CD14-positive monocyte (primary cell): ENCODE measurements around the gene SYS1. TPM values are rescaled to one million over a fixed set of nuclear protein-coding genes. Genes with fewer than 3 reads are reported as not detected.

Experiments
- DNase-seq, 3 donors: peaks; one replicate each; pipeline ENCODE4 v3.0.0-alpha.2; 2011 to 2022
- H2AFZ ChIP-seq: 2 replicates; pipeline ENCODE4 v1.6.0; 2012; ENCODE audit warnings: mild to moderate bottlenecking, low read depth, low read length, inconsistent platforms; ENCODE audit not compliant: insufficient read depth, poor library complexity, severe bottlenecking
- H3K27ac ChIP-seq, 2 donors: 1 replicate in 1 of 2; 2 replicates in 1 of 2; pipeline ENCODE4 v1.5.1; 2012 to 2013; ENCODE audit warnings: low read length in 2 of 2, control low read depth in 1 of 2, inconsistent platforms in 1 of 2, low read depth in 1 of 2, mild to moderate bottlenecking in 1 of 2
- H3K27me3 ChIP-seq, 2 donors: one replicate each; pipeline versions ENCODE4 v1.6.0 to v1.6.1; 2011 to 2013; ENCODE audit warnings: low read length in 2 of 2; ENCODE audit not compliant: control insufficient read depth in 2 of 2, insufficient read depth in 2 of 2
- H3K36me3 ChIP-seq, 2 donors: replicated peaks in 1 of 2; 1 replicate in 1 of 2; 2 replicates in 1 of 2; pipeline versions ENCODE4 v1.5.1 to v1.6.1; 2012 to 2013; ENCODE audit warnings: low read length in 2 of 2, control low read depth in 1 of 2, inconsistent platforms in 1 of 2, mild to moderate bottlenecking in 1 of 2; ENCODE audit not compliant: insufficient read depth in 2 of 2, control insufficient read depth in 1 of 2
- H3K4me1 ChIP-seq, 2 donors: 1 replicate in 1 of 2; 2 replicates in 1 of 2; pipeline versions ENCODE4 v1.5.1 to v1.6.1; 2012 to 2013; ENCODE audit warnings: low read length in 2 of 2, control low read depth in 1 of 2, inconsistent platforms in 1 of 2, mild to moderate bottlenecking in 1 of 2, moderate library complexity in 1 of 2; ENCODE audit not compliant: insufficient read depth in 2 of 2, control insufficient read depth in 1 of 2
- H3K4me2 ChIP-seq: replicated peaks from 2 replicates; pipeline ENCODE3; 2012; ENCODE audit warnings: low read length, moderate library complexity, mild to moderate bottlenecking; ENCODE audit not compliant: poor library complexity, severe bottlenecking; ENCODE audit errors: extremely low read depth
- H3K4me3 ChIP-seq, 3 experiments: fragments of 200-600 bp in 1 of 3; sonication (generic) in 1 of 3; replicated peaks in 1 of 3; 1 replicate in 2 of 3; 2 replicates in 1 of 3; pipeline ENCODE4 v1.5.1; 2011 to 2013; ENCODE audit warnings: low read length in 3 of 3, mild to moderate bottlenecking in 3 of 3, control low read depth in 2 of 3, low read depth in 2 of 3, inconsistent platforms in 1 of 3, moderate library complexity in 1 of 3
- H3K79me2 ChIP-seq: 2 replicates; pipeline ENCODE4 v1.6.0; 2012; ENCODE audit warnings: mild to moderate bottlenecking, control low read depth, inconsistent platforms, low read length, moderate library complexity; ENCODE audit not compliant: insufficient read depth
- H3K9ac ChIP-seq: 2 replicates; pipeline ENCODE4 v1.6.0; 2017; ENCODE audit warnings: low read length, mild to moderate bottlenecking; ENCODE audit not compliant: insufficient read depth, poor library complexity, severe bottlenecking
- H3K9me3 ChIP-seq, 2 donors: replicated peaks in 1 of 2; 1 replicate in 1 of 2; 2 replicates in 1 of 2; pipeline versions ENCODE4 v1.5.1 to v1.6.1; 2012 to 2013; ENCODE audit warnings: low read length in 2 of 2, control low read depth in 1 of 2; ENCODE audit not compliant: control insufficient read depth in 1 of 2, insufficient read depth in 1 of 2
- H4K20me1 ChIP-seq: 2 replicates; pipeline ENCODE4 v1.6.0; 2012; ENCODE audit warnings: mild to moderate bottlenecking, low read length, control low read depth, moderate library complexity; ENCODE audit not compliant: insufficient read depth
- H3K27ac Mint-ChIP-seq, 7 donors: one replicate each; pipeline ENCODE4 v1.8.0; 2020; ENCODE audit warnings: mild to moderate bottlenecking in 7 of 7, mixed read lengths in 7 of 7, moderate library complexity in 6 of 7, inconsistent platforms in 2 of 7
- H3K27me3 Mint-ChIP-seq, 3 donors: one replicate each; pipeline ENCODE4 v1.8.0; 2021 to 2022; ENCODE audit warnings: low read depth in 3 of 3, mild to moderate bottlenecking in 3 of 3, mixed read lengths in 3 of 3, moderate library complexity in 3 of 3, inconsistent platforms in 1 of 3
- H3K36me3 Mint-ChIP-seq, 2 donors: one replicate each; pipeline ENCODE4 v1.8.0; 2020; ENCODE audit warnings: mixed read lengths in 2 of 2, inconsistent platforms in 1 of 2, mild to moderate bottlenecking in 1 of 2
- H3K4me1 Mint-ChIP-seq: one replicate; pipeline ENCODE4 v1.8.0; 2020; ENCODE audit warnings: mild to moderate bottlenecking, mixed read lengths
- H3K4me3 Mint-ChIP-seq, 2 donors: one replicate each; pipeline ENCODE4 v1.8.0; 2020; ENCODE audit warnings: mild to moderate bottlenecking in 2 of 2, mixed read lengths in 2 of 2, moderate library complexity in 1 of 2
- H3K9me3 Mint-ChIP-seq, 7 donors: one replicate each; pipeline ENCODE4 v1.8.0; 2020 to 2022; ENCODE audit warnings: mixed read lengths in 7 of 7, mild to moderate bottlenecking in 6 of 7, moderate library complexity in 6 of 7, inconsistent platforms in 2 of 7
- WGBS: methylation state at CpG from one replicate; pipeline ENCODE4 v1.1.5; 2013; ENCODE audit warnings: missing lambda C conversion rate; ENCODE audit not compliant: insufficient coverage; 5-methylcytosine and 5-hydroxymethylcytosine counted together
- intact Hi-C, 2 donors: fragments of 100-400 bp; cut with micrococcal nuclease; formaldehyde crosslinking; loops; one replicate each; pipeline versions ENCODE4 v1.15.0 to v1.15.1; 2023
- polyA plus RNA-seq, 3 donors: library from polyadenylated mRNA; depleted of rRNA in 1 of 3; unstranded in 2 of 3; stranded (reverse) in 1 of 3; fragments of 300-500 nt in 2 of 3; fragments of >200 nt in 1 of 3; fragmentation: Illumina TruSeq in 2 of 3; gene quantifications; 1 replicate in 2 of 3; 2 replicates in 1 of 3; pipeline ENCODE4 v1.2.3, GENCODE V29; 2012 to 2021
- TF ChIP-seq, protein P1 (sequence below): fragments of 200-600 bp; IDR thresholded peaks from one replicate; pipeline ENCODE4 v1.8.0; 2022; ENCODE audit warnings: antibody characterized with exemption, mild to moderate bottlenecking

The SYS1 gene
- polyA plus RNA-seq, 3 donors: 16.8 to 23.1 (median 22.1) TPM

DNA sequence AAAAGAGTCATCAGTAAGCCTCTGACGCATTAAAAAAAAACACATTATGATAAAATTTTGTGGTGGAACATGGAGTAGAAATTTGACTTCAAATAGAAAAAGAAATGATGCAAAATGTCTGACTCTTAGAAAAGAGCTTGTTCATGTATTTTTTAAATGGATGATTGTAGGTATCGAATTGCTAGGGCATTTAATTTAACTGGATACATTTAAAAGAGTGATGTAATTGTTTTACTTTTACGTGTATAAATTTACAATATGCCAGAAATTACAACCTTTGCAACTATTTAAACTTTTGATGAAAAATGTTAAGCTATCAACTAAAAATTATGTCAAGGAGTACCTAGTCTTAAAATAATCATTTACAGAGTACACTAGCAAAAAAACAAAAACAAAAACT lies 10.2 kb upstream of the SYS1 start:
- Mint-ChIP-seq H3K4me3 (no peak overlapping the region), H3K36me3 (no peaks in the 10 kb centered on the region), H3K9me3 (no peaks in the 10 kb centered on the region), H3K27me3 (peaks cover 3 to 13% (median 6%) of the 10 kb centered on the region in 3 donors), H3K27ac (no peak overlapping the region), H3K4me1 (peaks cover 14% of the 10 kb centered on the region)
- Histone ChIP-seq H4K20me1 (no peaks in the 10 kb centered on the region), H3K4me3 (no peak overlapping the region), H3K79me2 (peaks cover under 1% of the 10 kb centered on the region), H3K27ac (no peak overlapping the region), H2AFZ (no peak overlapping the region), H3K36me3 (no peaks in the 10 kb centered on the region), H3K9me3 (no peaks in the 10 kb centered on the region), H3K9ac (no peak overlapping the region), H3K27me3 (no peaks in the 10 kb centered on the region), H3K4me1 (peaks cover 6 to 9% of the 10 kb centered on the region in 2 donors), H3K4me2 (no peak overlapping the region)
- no peak for DNase-seq
- TF ChIP-seq, protein P1, sequence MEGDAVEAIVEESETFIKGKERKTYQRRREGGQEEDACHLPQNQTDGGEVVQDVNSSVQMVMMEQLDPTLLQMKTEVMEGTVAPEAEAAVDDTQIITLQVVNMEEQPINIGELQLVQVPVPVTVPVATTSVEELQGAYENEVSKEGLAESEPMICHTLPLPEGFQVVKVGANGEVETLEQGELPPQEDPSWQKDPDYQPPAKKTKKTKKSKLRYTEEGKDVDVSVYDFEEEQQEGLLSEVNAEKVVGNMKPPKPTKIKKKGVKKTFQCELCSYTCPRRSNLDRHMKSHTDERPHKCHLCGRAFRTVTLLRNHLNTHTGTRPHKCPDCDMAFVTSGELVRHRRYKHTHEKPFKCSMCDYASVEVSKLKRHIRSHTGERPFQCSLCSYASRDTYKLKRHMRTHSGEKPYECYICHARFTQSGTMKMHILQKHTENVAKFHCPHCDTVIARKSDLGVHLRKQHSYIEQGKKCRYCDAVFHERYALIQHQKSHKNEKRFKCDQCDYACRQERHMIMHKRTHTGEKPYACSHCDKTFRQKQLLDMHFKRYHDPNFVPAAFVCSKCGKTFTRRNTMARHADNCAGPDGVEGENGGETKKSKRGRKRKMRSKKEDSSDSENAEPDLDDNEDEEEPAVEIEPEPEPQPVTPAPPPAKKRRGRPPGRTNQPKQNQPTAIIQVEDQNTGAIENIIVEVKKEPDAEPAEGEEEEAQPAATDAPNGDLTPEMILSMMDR: no peak
- intact Hi-C loops: no loop called here
- WGBS: no CpG with 5 or more reads among the region's 3 CpGs

DNA sequence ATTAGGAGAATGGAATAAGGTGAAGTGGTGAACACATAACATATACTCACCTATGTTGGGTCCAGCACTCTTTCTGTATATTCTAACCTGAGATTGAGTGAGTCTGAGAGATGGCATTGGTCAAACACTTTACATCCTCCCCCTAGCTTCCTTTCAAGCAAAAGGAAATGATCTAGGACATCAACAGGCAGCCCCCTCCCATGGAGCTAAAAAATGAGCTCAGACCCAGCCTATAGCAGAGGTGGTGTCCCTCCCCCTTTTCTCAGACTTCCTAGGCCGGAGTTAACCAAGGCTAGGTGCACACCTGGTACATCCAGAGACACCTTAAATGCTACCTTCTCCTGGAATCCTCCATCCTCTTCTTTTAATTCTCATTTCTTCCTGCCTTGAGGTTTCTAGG lies 9.2 kb upstream of the SYS1 start:
- DNase-seq: no peak
- 100% methylated on average over 1 of the region's 1 CpG for WGBS
- H3K9me3 ChIP-seq: no peaks in the 10 kb centered on the region
- no peak overlapping the region for H3K4me3 ChIP-seq
- H3K4me1 Mint-ChIP-seq: peaks cover 16% of the 10 kb centered on the region
- H3K27ac Mint-ChIP-seq: no peak overlapping the region
- H3K36me3 ChIP-seq: no peaks in the 10 kb centered on the region
- H3K4me1 ChIP-seq: peaks cover 8 to 13% of the 10 kb centered on the region in 2 donors
- no peak overlapping the region for H3K4me2 ChIP-seq
- H3K4me3 Mint-ChIP-seq: no peak overlapping the region
- H4K20me1 ChIP-seq: no peaks in the 10 kb centered on the region
- H3K9me3 Mint-ChIP-seq: no peaks in the 10 kb centered on the region
- no peak overlapping the region for H2AFZ ChIP-seq
- no peaks in the 10 kb centered on the region for H3K27me3 ChIP-seq
- no peaks in the 10 kb centered on the region for H3K79me2 ChIP-seq
- TF ChIP-seq, protein P1: no peak
- H3K27ac ChIP-seq: no peak overlapping the region
- H3K27me3 Mint-ChIP-seq: peaks cover 3 to 6% (median 4%) of the 10 kb centered on the region in 3 donors
- intact Hi-C loops: no loop called here
- no peak overlapping the region for H3K9ac ChIP-seq
- no peaks in the 10 kb centered on the region for H3K36me3 Mint-ChIP-seq
